PFSK-1 (cell line): ENCODE measurements around the gene PGAM4.

Experiments used
- FOXP2 ChIP-seq: optimal IDR thresholded peaks from 2 replicates; pipeline ENCODE3; 2011; ENCODE audit warnings: borderline replicate concordance, control low read depth, inconsistent platforms; ENCODE audit not compliant: insufficient read depth; ENCODE audit errors: extremely low read length, extremely low read depth
- POLR2AphosphoS5 ChIP-seq: IDR thresholded peaks from 2 replicates; pipeline ENCODE4 v1.6.1; 2012; ENCODE audit warnings: low read depth, mild to moderate bottlenecking, control low read depth, low read length, moderate library complexity
- REST ChIP-seq, 2 experiments: IDR thresholded peaks; 2 replicates each; pipeline versions ENCODE4 v1.6.1 to v1.8.0; 2011 to 2012; ENCODE audit warnings: low read depth in 2 of 2, low read length in 2 of 2, control low read depth in 1 of 2, inconsistent platforms in 1 of 2, mild to moderate bottlenecking in 1 of 2, moderate library complexity in 1 of 2; ENCODE audit not compliant: insufficient read depth in 1 of 2
- SIN3A ChIP-seq: IDR thresholded peaks from 2 replicates; pipeline ENCODE4 v1.6.1; 2012; ENCODE audit warnings: mild to moderate bottlenecking, low read length, moderate library complexity, borderline replicate concordance; ENCODE audit not compliant: insufficient read depth
- TAF1 ChIP-seq: IDR thresholded peaks from 2 replicates; pipeline ENCODE4 v1.6.1; 2012; ENCODE audit warnings: low read length, control low read depth, borderline replicate concordance; ENCODE audit not compliant: insufficient read depth

- TF ChIP-seq REST (IDR thresholded peaks at IDR 0.05; ENCODE audit: insufficient read depth in 1 of 2, low read depth in 2 of 2, low read length in 2 of 2), result no peak
- TF ChIP-seq POLR2AphosphoS5, result no peak
- no peak for TF ChIP-seq TAF1
- TF ChIP-seq FOXP2, result no peak
- no peak for TF ChIP-seq SIN3A
These were observed 8.4 kb downstream of the PGAM4 start for GRCh38 chrX:77961063-77961462.
